Right lung (tissue), 5 donors: Measurements from ENCODE around the gene C19orf73. TPM values are rescaled to one million over a fixed set of nuclear protein-coding genes. Genes with fewer than 3 reads are reported as not detected.

ENCODE experiments used
- DNase-seq, 2 donors: peaks; one replicate each; pipeline ENCODE4 v3.0.0-alpha.2; 2013
- polyA plus RNA-seq, 5 donors: library from polyadenylated mRNA; unstranded; fragments of 120-200 nt; gene quantifications; one replicate each; pipeline versions ENCODE4 v1.2.1 to v1.2.3, GENCODE V29; 2013; ENCODE audit warnings: inconsistent platforms in 1 of 5, low replicate concordance in 1 of 5; ENCODE audit not compliant: insufficient read length in 5 of 5, insufficient read depth in 1 of 5

Gene C19orf73
- polyA plus RNA-seq, 5 donors: 0.24 to 0.39 (median 0.28) TPM; not detected in 2

DNA sequence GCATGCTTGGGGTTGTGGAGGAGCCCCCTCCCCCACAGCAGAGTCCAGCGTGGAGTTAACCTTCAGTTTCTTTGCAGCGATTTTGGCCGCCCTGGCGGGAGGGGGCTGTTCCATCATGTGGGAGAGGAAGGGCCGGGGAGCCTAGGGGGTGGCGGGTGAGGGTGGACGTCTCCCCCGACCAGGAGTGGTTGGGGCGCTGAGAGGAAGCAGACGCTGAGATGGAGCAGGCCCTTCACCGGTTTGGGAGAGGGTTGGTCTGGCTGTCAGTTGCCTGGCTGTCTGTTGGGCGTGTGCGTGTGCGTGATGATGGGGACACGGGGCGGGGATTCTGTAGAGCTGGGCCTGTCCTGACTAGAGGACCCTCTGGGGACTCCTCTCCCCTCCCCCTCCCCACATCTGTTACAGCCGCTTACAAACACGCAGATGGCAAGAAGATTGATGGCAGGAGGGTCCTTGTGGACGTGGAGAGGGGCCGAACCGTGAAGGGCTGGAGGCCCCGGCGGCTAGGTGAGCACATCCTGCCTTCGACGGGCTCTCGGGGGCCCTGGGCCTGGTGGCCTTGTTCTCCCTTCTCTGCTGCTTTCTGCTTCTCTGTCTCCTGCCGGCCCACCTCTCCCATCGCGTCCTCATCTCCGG, 14.6 kb downstream of the C19orf73 start:
- DNase-seq: no peak

DNA sequence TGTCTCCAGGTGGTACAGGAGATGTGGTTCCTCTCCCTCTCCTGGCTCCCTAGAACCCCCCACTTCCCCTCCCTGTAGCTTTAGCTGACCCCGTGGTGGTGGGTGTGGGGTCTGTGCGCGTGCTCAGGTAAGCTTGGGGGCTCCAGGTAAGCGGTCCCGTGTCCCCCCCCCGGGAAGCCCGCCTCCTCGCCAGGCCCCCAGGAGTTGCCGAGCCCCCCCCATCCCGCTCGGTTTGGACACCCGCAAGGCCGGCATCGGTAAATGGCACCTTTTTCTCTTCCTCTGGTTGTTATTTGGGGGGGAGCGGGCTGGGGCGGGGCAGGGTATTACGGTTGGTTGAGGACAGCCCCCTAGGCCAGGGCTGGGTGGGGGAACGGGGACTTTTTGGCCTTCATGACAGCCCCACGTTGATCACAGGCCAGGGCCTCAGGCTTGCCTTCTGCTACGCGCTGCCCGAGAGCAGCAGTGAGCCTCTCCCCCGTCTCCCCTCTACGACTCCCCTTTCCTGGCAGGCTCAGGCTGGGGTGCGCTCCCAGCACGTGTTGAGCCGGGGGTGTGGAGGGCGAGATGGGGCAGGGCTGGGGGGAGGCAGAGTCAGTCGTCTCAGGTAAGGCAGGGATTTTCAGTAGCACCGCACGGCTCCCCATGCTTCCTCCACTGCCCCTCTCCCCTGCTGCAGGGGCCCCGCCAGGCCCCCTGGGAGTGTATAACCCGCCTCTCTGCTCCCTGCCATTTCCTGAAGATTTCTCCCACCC, 15.4 kb downstream of the C19orf73 start:
- no peak for DNase-seq

DNA sequence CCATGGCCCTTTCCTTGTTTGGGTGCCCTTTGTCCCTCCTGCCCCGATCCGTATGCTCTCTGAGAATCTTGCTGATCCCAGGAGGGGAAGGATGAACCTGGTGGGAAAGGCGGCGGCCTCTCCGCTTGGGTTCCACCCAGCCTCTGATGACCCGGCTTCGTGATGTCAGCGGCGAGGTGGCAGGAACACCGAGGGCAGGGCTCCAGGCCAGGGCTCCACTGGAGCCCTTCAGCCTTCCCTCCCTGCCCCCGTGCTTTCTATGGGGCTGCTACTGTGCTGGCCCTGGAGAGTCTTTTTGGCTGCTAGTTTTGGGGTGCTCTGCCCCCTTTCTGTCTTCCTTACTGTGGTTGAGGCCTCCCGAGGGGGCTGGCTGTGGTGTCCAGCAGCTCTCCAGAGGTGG, 16.6 kb downstream of the C19orf73 start:
- no peak for DNase-seq

DNA sequence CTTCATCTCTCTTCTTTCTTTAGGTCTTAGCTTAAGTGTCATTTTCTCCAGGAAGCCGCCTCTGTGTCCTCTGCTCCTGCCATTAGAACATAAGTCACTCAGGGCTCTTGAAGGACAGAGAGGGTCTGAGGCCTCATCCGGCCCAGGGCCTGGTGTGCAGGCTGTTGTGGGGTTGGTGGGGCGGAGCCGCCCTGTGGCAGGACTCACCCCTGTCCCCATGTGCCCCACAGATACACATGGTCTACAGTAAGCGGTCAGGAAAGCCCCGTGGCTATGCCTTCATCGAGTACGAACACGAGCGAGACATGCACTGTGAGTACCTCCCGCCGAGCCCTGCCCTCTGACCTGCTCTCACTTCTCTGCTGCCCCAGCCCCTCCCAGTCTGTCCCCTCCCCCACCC, 17.8 kb downstream of the C19orf73 start:
- no peak for DNase-seq

DNA sequence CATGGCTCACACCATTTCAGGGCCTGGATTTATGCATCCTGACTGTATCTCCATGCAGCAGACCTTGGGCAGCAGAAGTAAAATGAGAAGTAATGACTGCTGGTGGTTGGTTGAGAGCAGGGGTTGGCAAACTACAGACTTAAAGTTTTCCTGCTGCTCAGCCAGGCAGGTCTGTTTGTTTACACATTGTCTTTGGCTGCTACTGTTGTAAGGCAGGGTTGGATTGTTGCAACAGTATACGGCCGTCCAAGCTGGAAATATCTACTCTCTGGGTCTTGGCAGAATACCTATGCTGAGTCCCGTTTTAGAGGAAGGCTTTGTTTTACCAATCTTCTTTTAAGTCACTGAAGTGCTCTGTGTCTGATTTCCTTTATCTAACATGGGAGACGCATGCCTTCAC, 20.1 kb downstream of the C19orf73 start:
- DNase-seq: no peak

DNA sequence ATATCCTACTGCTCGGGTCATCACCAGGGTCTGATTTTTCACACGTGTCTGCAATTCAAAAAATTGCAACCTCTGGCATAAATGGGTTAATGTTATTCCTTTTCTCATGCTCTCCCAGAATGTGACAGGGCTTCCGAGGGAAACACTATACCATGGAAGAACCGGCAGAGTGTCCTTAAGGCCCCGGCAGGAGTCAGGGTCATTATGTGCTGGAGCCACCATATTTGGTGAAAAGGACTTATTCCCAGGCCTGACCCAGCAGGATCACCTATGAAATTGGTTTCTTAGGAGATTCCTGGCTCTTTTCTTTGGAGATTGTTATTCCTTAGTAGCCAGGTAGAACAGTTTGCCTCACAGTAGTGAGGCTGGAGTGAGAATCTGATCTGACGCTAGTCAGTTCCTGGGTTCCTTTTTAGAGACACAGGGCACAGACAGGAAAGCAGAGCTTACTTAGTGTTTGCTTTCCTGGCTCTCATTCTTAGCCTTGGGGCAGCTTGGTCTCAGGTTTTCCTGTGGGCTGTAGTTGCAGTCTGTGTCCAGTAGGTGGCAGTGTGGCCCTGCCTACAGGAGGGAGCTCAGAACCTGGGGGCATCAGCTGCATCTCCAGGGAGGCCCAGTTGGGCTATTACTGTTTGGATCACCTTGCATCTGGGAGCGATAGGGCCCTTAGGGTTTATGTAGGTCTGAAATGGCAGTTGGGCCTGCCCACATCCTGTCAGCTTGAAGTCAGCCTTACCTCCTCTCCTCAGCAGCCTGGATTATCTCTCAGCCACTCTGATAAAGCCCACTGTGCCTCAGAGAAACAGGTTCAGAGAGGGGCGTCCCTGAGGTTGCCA, 21.3 kb downstream of the C19orf73 start:
- peak; percentile 42 to 65 for DNase-seq

DNA sequence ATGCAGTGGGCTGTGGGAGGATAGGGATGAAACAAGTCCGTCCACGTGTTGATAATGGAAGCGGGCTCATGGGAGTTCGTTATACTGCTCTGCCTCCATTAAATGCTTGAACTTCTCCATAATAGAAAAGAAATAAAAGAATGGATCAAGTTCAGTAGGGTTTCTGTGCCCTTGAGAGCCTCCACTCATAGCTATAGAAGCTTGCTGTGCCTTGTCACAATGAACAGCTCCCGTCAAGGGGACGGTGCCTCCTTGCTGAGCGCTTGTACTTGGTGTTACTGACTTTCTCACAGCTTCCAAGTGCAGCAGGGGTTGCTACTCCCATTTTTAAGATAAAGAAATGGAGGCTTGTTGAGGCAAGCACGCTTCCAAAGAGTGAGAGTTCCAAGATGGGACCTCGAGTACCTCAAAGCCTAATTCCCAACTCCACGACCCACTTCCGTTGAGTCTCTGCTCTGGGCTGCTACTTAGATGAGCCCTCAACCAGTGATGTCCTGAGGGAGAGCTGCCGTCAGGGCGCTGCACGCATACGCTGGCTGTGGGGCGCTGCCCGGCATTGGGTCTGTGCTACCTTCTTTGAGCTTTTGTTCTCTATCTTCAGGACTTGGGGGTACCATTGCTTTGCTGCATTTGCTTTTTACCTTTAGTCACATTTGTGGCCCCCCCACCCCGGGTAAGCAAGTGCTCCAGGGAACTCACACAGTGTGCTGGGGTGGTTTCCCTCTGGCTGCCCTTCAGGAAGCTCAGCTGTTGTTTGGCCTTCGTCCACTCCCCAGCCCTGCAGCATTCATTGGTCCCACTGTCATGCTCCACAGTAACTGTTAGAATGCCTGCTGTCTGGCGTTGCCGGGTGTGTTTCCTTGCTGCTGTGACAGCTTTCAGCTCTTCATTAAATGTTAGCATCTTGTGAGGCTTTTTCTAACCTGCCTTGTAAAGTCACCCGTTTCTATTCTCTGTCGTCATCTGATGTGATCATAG, 24.1 kb downstream of the C19orf73 start:
- no peak for DNase-seq

DNA sequence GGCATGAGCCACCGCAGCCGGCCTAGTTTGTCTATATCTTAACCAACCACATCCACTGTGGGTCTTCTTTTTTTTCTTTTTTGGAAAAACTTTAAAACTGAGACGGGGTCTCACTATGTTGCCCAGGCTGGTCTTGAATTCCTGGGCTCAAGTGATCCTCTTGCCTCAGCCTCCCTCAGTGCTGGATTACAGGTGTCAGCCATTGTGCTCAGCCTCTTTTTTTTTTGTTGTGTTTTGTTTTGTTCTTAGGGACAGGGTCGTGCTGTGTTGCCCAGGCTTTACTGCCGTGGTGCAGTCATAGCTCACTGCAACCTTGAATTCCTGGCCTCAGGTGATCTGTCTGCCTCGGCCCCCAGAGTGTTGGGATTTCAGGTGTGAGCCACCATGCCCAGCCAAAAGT, 26.3 kb downstream of the C19orf73 start:
- no peak for DNase-seq

DNA sequence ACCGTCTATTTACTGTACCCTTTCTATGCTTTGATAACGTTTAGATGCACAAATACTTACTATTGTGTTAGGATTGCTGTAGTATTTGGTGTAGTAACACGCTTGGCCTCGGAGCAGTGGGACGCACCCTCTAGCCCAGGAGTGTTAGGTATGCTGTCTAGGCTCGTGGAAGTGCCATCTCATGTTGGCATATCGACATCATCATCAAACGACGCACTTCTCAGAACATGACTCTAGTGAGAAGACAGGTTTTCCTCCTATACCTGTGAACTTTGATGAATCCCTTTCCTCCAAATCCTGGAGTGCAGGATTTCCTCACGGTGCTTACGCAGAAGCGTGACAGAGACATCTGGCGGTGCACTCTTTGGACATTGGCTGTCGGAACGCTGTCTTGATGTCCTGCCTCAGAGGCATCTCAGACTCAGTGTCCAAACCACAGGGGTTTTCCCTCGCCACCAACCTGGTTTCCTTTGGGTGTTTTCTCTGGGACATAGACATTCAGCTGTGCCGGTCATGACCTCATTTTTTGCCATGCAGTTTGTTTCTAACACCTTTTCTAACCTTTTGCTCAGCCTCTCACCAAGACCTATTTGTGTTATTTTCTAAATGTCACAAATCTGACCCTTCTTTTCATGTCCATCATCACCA, 27.4 kb downstream of the C19orf73 start:
- no peak for DNase-seq

DNA sequence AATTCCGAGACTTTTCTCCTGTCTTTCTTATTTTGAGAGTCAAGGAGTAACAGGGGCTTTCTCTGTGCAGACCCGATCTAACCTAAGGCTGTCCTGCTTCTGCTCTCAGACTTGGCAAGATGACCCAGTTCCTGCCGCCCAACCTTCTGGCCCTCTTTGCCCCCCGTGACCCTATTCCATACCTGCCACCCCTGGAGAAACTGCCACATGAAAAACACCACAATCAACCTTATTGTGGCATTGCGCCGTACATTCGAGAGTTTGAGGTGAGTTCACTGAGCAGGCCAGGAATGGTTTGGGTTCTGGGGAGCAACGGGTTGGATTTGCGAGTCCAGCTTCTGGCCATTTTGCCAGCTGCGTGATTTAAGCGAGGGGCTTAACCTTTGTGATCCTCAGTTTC, 32.6 kb downstream of the C19orf73 start:
- no peak for DNase-seq

DNA sequence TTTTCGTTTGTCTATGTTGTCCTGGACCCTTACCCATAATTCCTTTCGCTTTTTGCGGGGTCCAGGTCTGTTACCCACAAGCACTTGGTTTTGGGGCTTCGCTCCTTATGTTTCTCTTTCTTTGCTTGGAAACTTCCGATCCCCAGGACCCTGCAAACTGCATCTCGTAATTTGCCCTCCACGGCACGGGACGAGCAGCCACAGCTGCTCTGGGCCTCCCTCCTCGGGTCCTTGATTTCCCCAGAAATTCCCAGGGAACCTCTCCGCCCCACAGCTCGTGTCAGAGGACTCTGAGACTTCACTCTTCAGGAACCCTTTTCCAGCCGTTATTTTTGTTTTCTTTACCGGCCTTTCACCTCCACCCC, 33.1 kb downstream of the C19orf73 start:
- DNase-seq: no peak

DNA sequence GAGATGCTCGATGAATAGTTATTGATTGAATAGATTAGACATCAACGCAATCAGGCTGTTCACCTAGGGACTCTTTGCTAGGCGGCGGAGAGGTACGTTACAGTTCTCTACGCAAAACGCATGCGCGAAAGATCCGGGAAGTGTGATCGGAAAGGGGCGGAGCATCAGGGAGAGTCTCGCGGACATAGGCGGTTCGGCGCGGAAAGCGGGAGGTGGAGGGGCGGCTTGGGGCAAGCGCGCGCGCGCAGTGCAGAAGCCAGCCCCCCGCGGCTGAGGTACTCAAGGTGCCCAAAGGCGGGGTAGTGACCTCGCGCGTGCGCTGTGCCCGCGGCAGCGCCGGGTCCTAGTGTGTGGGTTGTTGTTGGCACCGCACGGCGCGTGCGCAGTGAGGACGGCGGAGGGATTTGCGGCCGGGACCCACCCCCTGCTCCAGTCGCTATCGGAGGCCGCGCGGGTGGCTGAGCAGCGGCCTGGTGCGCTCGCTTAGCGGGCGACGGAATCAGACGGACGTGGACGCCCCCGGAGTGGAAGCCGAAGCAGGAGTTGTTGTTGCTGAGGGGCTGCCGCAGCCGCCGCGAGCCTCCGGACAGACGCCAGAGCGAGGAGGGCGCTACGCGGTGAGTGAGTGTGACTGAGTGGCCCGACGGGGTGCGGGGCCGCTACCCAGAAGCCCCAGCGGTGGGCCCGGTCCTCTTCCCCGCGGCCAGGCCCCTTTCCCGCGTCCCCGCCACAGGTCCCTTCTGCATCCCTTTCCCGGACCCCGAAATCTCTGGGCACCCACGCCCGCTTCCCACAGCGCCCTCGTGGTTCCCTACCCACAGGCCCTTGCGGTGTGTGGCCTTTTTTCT, 33.7 kb downstream of the C19orf73 start, which contains the start of gene SNRNP70:
TSS of gene SNRNP70 (plus strand) at position 432 of the 848 bp plus-strand sequence. CDS start 964 bp downstream, outside the sequence.
- DNase-seq: peak; percentile 99 to 100

DNA sequence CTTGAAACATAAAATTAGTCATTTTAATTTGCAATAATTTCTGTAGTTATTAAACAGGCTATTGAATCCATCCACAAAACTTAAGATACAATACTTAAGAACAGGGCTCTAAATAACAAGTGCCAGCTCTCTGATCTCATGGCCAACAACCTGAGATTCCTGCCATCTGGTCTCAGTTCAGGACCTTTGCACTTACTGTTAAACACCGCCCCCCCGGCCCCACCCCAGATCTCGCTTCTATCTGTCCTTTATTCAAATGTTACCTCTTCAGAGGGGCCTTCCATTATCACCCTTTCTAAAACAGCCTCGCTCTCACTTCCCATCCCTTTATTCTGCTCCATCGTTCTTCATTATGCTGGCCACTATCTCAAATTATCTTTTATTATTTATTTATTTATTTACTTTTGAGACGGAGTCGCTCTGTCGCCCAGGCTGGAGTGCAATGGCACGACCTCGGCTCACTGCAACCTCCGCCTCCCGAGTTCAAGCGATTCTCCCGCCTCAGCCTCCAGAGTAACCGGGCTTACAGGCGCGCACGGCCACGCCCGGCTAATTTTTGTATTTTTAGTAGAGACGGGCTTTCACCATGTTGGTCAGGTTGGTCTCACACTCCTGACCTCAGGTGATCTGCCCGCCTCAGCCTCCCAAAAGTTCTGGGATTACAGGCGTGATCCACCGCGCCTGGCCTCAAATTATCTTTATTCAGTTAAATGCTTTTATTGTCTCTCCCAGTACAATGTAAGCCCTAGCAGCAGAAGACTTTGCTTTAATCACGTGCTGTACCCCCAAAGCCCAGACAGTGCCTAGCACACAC, 34.5 kb downstream of the C19orf73 start:
- DNase-seq: no peak

DNA sequence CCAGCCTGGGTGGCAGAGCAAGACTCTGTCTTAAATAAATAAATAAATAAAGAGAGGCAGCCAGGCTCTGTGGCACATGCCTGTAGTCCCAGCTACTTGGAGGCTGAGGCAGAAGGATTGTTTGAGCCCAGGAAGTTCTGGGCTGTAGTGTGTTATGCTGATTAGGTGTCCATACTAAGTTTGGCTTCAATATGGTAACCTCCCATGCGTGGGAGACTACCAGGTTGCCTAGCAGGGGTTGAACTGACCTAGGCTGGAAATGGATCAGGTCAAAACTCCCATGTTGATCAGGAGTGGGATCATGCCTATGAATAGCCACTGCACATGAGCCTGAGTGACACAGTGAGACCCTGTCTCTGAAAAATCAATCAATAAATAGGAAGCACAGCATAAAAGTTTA, 37.7 kb downstream of the C19orf73 start:
- DNase-seq: no peak

DNA sequence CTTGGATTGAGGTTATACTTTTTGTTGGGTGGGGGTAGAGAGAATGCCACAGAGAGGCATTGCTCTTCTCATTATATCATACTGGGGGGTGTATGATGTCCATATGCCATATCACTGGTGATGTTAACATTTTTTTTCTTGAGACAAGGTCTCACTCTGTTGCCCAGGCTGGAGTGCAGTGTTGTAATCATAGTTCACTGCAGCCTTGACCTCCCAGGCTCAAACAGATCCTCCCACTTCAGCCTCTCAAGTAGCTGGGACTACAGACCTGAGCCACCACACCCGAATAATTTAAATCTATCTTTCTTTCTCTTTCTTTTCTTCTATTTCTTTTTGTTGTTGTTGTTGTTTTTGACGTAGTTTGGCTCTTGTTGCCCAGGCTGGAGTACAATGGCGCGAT, 38.6 kb downstream of the C19orf73 start:
- DNase-seq: no peak

DNA sequence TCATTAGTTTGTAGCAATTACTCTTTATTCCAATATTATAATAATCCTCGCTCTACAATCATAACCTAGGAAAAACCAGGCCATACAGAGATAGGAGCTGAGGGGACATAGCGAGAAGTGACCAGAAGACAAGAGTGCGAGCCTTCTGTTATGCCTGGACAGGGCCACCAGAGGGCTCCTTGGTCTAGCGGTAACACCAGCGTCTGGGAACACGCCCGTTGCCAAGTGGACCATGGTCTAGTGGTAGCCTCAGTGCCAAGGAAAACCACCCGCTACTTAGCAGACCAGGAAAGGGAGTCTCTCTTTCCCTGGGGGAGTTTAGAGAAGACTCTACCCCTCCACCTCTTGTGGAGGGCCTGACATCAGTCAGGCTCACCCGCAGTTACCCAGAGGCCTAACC, 44.1 kb downstream of the C19orf73 start:
- DNase-seq: peak in 1 of 2 donors; percentile 31

DNA sequence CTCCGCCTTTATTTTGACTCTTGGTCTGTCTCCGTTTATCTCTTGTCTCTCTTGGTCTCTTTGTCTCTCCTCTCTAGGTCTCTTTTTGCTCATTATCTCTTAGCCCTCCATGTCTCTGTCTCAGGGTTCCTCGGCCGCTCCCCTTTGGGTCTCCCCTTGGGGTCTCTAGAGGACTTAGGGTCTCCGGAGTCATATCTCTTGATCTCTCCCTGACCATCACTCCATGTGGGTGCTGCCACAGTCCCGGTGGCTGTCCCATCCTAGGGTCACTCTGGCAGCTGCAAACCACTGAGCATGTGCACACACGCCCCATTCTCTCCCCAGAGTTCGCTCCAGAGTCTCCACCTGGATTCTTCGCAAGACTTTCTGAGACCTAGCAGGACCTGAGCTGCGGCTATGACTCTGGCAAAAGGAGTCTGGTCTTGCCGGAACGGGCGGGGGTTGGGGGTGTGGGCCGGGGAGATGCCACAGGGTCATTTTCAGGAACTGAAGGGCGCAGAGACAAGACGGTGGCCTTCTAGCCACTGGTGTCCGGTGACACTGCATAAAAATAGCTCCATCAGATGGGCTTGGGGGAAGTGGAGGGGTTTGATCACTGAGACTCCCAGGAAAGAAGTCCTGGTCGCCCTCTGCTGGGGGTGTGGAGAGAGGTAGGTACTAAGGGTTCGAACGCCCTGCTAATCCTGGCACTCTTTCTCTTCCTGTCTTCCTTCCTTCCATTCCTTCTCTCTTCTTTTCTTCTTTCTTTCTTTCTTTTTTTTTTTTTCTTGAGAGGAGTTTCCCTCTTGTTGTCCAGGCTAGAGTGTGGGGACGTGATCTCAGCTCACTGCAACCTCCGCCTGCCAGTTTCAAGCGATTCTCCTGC, 45.2 kb downstream of the C19orf73 start:
- DNase-seq: no peak
